GM12875 (cell line): ENCODE data around the gene RBM15B.
"Not testable (repeated sequence)": the region's sequence is repeated elsewhere in the genome, so short reads cannot be mapped to it uniquely, and the experiment has no call there.

Experiments
- H3K4me3 ChIP-seq: one replicate; pipeline ENCODE4 v1.5.1; 2011; ENCODE audit warnings: low read depth, low read length, control low read depth
- CTCF ChIP-seq: IDR thresholded peaks from 2 replicates; pipeline ENCODE4 v1.5.1; 2011; ENCODE audit warnings: low read depth, mild to moderate bottlenecking, control low read depth, inconsistent platforms, low read length, moderate library complexity, borderline replicate concordance; ENCODE audit not compliant: insufficient read depth

RBM15B gene

DNA sequence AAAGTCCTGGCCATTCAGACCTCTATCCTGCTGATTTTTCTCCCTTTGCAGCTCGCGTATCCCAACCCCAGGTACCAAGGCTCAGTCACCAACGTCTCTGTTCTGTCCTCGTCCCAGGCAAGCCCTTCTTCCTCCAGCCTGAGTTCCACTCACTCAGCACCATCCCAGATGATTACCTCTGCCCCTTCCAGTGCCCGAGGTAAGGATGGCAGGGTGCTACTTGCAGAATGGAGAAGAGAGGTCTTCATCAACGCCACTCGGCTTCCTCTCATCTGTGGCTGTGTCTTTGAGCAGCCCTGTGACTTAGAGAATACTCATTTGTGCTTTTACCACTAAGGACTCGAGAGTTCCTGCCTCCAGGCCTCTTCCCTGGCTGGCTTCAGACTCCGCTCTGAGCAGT is 28.6 kb upstream of the RBM15B start:
- H3K4me3 ChIP-seq: no peak overlapping the region
- TF ChIP-seq CTCF: no peak

- not testable (repeated sequence) for H3K4me3 ChIP-seq
Observed at GRCh38 chr3:51368276-51368675, 22.8 kb upstream of the RBM15B start.

DNA sequence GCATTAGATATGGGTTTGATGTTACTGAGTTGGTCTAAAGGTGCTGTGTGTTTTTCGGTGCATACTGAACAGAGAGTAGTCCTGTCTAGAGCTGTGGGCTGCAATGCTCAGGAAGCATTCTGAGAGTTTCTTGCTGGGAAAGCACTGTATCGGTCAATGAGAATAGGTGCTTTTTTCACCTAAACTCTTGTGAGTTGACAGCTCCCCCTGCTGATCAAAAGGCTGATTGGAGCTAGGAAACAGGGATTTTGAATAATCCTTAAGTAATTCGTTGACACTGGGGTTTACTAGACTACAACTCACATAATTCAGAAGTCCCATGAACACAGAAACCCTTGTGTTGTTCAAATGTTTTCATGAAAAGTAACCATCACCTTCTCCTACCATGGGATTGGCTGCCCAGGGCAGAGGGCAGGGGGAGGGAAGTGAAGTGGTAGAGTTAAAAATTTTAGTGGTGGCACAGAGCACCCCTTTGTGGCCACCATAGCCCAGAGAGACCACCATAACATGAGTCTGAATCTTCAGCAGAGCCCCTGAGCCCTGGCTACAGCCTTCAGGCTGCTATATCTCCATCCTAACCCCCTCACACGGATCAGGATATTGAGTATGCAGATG is 19.0 kb upstream of the RBM15B start:
- TF ChIP-seq CTCF: peak; percentile 63
- H3K4me3 ChIP-seq: no peak overlapping the region

- no peak for TF ChIP-seq CTCF
- no peak overlapping the region for H3K4me3 ChIP-seq
Observed at GRCh38 chr3:51373658-51374421, 17.2 kb upstream of the RBM15B start.

DNA sequence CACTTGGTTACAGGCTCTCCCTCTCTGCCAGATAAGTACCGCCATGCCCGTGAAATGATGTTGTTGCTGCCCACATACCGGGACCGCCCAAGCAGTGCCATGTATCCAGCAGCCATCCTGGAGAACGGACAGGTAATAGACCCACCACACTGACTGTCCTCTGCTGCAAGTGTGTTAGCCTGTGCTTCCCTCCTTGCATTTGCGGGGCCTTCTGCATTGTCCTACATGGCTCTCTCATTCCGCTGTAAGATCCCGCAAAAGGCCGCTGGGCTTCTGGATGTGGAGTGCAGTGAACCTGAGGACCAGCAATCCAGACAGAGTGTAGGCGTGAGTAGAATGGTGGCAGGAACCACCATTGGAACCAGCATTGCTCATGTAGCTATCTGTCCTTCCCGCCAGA is 16.6 kb upstream of the RBM15B start:
- H3K4me3 ChIP-seq: no peak overlapping the region
- TF ChIP-seq CTCF: no peak

DNA sequence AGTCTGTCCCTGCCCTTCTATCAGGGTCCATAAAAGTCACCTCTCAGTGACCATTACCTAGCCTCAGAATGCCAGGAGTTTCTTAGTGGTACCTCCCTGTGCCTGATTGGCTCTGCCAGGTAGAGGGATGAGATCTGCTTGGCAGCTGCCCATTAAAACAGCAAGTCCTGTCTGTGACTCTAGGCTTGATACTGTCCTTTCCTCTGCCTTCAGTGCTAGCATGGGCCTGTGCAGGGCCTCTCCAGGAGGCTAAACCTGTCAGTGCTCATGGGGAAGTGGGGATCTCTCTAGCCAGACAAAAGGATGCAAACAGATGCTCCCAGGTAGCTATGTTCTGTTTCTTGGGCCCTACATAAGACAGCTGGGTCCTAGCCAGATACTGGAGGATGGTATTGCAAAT is 15.9 kb upstream of the RBM15B start:
- TF ChIP-seq CTCF: no peak

GRCh38 chr3:51375571-51375970 is 15.5 kb upstream of the RBM15B start:
- no peak overlapping the region for H3K4me3 ChIP-seq
- TF ChIP-seq CTCF: no peak

More for the DNA sequence above, 15.9 kb upstream of the RBM15B start:
- no peak overlapping the region for H3K4me3 ChIP-seq
